HFF-Myc (cell line): ENCODE measurements around the gene WASF3.

ENCODE experiments used
- DNase-seq: peaks from one replicate; pipeline ENCODE4 v3.0.0-alpha.2; 2011; ENCODE audit warnings: low read depth; ENCODE audit errors: extremely low read depth
- H3K4me3 ChIP-seq: replicated peaks from 2 replicates; pipeline ENCODE4 v1.5.1; 2011; ENCODE audit warnings: low read depth, mild to moderate bottlenecking, control low read depth, low read length
- CTCF ChIP-seq: IDR thresholded peaks from 2 replicates; pipeline ENCODE4 v1.5.1; 2012; ENCODE audit warnings: mild to moderate bottlenecking, low read depth, low read length, control low read depth; ENCODE audit errors: missing control alignments

WASF3 gene

GRCh38 chr13:26557393-26558073, at the start of gene WASF3:
WASF3 (plus strand) TSS chr13:26557683; CDS start chr13:26642271, 84,588 bp downstream.
- peak within 1 kb of the TSS; percentile 80 for H3K4me3 ChIP-seq
- no peak for TF ChIP-seq CTCF
- DNase-seq, result peak; percentile 71

GRCh38 chr13:26508885-26509284, 48.6 kb upstream of the WASF3 start:
- DNase-seq, result no peak
- TF ChIP-seq CTCF, result no peak
- no peak overlapping the region for H3K4me3 ChIP-seq

GRCh38 chr13:26509491-26509890, 48.0 kb upstream of the WASF3 start:
- H3K4me3 ChIP-seq, result no peak overlapping the region
- no peak for TF ChIP-seq CTCF
- DNase-seq, result no peak

- no peak for DNase-seq
- TF ChIP-seq CTCF, result no peak
- no peak overlapping the region for H3K4me3 ChIP-seq
Measured at GRCh38 chr13:26513931-26514330, 43.6 kb upstream of the WASF3 start.

- no peak overlapping the region for H3K4me3 ChIP-seq
- TF ChIP-seq CTCF, result no peak
- no peak for DNase-seq
Measured at GRCh38 chr13:26515721-26516120, 41.8 kb upstream of the WASF3 start.

GRCh38 chr13:26517936-26518335, 39.5 kb upstream of the WASF3 start:
- no peak overlapping the region for H3K4me3 ChIP-seq
- no peak for TF ChIP-seq CTCF
- no peak for DNase-seq
